Natural killer cell (primary cell): ENCODE data around the gene MARF1. TPM values are rescaled to one million over a fixed set of nuclear protein-coding genes. Genes with fewer than 3 reads are reported as not detected.

Source experiments
- ATAC-seq, 3 donors: fragments of 150-1000 bp in 2 of 3; fragments of 200-7000 bp in 1 of 3; cut with Tn5 transposase; 1 replicate in 1 of 3; 2 replicates in 2 of 3; pipeline ENCODE4 v1.10.0; 2021; ENCODE audit warnings: mild to moderate bottlenecking in 2 of 3, moderate library complexity in 2 of 3
- DNase-seq, 2 donors: peaks; one replicate each; pipeline versions ENCODE4 v3.0.0 to v3.0.0-alpha.2; 2013 to 2021; ENCODE audit warnings: mixed read lengths in 1 of 2
- H3K27ac ChIP-seq: one replicate; pipeline ENCODE4 v1.5.1; 2013; ENCODE audit warnings: mild to moderate bottlenecking, low read length
- H3K27me3 ChIP-seq: one replicate; pipeline ENCODE4 v1.6.1; 2013; ENCODE audit warnings: low read length; ENCODE audit not compliant: control insufficient read depth, insufficient read depth
- H3K36me3 ChIP-seq: one replicate; pipeline ENCODE4 v1.6.1; 2013; ENCODE audit warnings: low read length; ENCODE audit not compliant: control insufficient read depth, insufficient read depth
- H3K4me1 ChIP-seq: one replicate; pipeline ENCODE4 v1.6.1; 2013; ENCODE audit warnings: low read length; ENCODE audit not compliant: control insufficient read depth, insufficient read depth
- H3K4me3 ChIP-seq: one replicate; pipeline ENCODE4 v1.5.1; 2013; ENCODE audit warnings: low read length
- H3K9me3 ChIP-seq: one replicate; pipeline ENCODE4 v1.6.1; 2013; ENCODE audit warnings: low read length; ENCODE audit not compliant: control insufficient read depth, insufficient read depth
- H3K27ac Mint-ChIP-seq, 2 donors: one replicate each; pipeline ENCODE4 v1.8.0; 2022; ENCODE audit warnings: mild to moderate bottlenecking in 2 of 2, mixed read lengths in 2 of 2, moderate library complexity in 1 of 2
- H3K27me3 Mint-ChIP-seq, 2 donors: one replicate each; pipeline ENCODE4 v1.8.0; 2022; ENCODE audit warnings: low read depth in 2 of 2, mixed read lengths in 2 of 2
- H3K36me3 Mint-ChIP-seq: one replicate; pipeline ENCODE4 v1.8.0; 2022; ENCODE audit warnings: mixed read lengths
- H3K4me1 Mint-ChIP-seq, 2 donors: one replicate each; pipeline ENCODE4 v1.8.0; 2022; ENCODE audit warnings: mixed read lengths in 2 of 2
- H3K4me3 Mint-ChIP-seq: one replicate; pipeline ENCODE4 v1.8.0; 2022; ENCODE audit warnings: mild to moderate bottlenecking, moderate library complexity, mixed read lengths
- H3K9me3 Mint-ChIP-seq, 2 donors: one replicate each; pipeline ENCODE4 v1.8.0; 2022; ENCODE audit warnings: mixed read lengths in 2 of 2
- CTCF ChIP-seq: fragments of 200-600 bp; IDR thresholded peaks from one replicate; pipeline ENCODE4 v1.8.0; 2022; ENCODE audit warnings: antibody characterized with exemption
- WGBS: methylation state at CpG from one replicate; pipeline ENCODE4 v1.1.7; 2013; ENCODE audit warnings: missing lambda C conversion rate; ENCODE audit not compliant: insufficient coverage; 5-methylcytosine and 5-hydroxymethylcytosine counted together
- intact Hi-C: fragments of 100-400 bp; cut with micrococcal nuclease; formaldehyde crosslinking; loops from one replicate; pipeline ENCODE4 v1.14.2; 2022
- total RNA-seq, 4 donors: library from RNA; stranded (reverse); fragments of 120-200 nt in 1 of 4; gene quantifications; one replicate each; pipeline versions ENCODE4 v1.2.3 to v1.2.4, GENCODE V29; 2013 to 2022

The MARF1 gene
- total RNA-seq, 3 donors from 2014 or later (not counting 1 experiment from before 2014, with no cell fraction given): 127 to 149 (median 140) TPM

GRCh38 chr16:15643946-15644250 is 944 bp upstream of the MARF1 start:
- H3K27ac ChIP-seq: peak overlapping the region; percentile 100
- WGBS: 17% methylated on average over 4 of the region's 4 CpGs
- no peak for TF ChIP-seq CTCF
- H3K36me3 ChIP-seq: peaks cover 3% of the 10 kb centered on the region
- Mint-ChIP-seq H3K36me3 (peaks cover 3% of the 10 kb centered on the region), H3K4me1 (peaks cover 32 to 35% of the 10 kb centered on the region in 2 donors), H3K27me3 (no peaks in the 10 kb centered on the region), H3K9me3 (no peaks in the 10 kb centered on the region), H3K4me3 (peak overlapping the region; percentile 95), H3K27ac (peak overlapping the region; percentile 98 to 99)
- H3K4me1 ChIP-seq: peaks cover 8% of the 10 kb centered on the region
- no peaks in the 10 kb centered on the region for H3K9me3 ChIP-seq
- peak overlapping the region; percentile 90 for H3K4me3 ChIP-seq
- intact Hi-C loops: loop anchor here (1.0 to 5.0 kb wide), 4 partner anchors 15 to 217 kb away; no protein-coding TSS in a partner anchor
- no peaks in the 10 kb centered on the region for H3K27me3 ChIP-seq
- no peak for ATAC-seq
- DNase-seq: no peak

GRCh38 chr16:15642557-15643047 is 352 bp downstream of the MARF1 start:
- peak overlapping the region; percentile 95 for H3K4me3 Mint-ChIP-seq
- H3K4me1 Mint-ChIP-seq: peaks cover 36 to 38% of the 10 kb centered on the region in 2 donors
- peak; percentile 77 to 89 for DNase-seq
- intact Hi-C loops: loop anchor here (1.0 to 5.0 kb wide), 6 partner anchors 8 to 216 kb away; partner anchors contain the start of gene NDE1
- peak overlapping the region; percentile 95 for H3K27ac ChIP-seq
- H3K27me3 Mint-ChIP-seq: no peaks in the 10 kb centered on the region
- peaks cover 14% of the 10 kb centered on the region for H3K36me3 ChIP-seq
- no peaks in the 10 kb centered on the region for H3K9me3 Mint-ChIP-seq
- peak; percentile 65 to 78 (median 67) for ATAC-seq
- H3K4me3 ChIP-seq: peak overlapping the region; percentile 98
- H3K27me3 ChIP-seq: no peaks in the 10 kb centered on the region
- peaks cover 9% of the 10 kb centered on the region for H3K36me3 Mint-ChIP-seq
- WGBS: 1% methylated on average over 19 of the region's 23 CpGs
- H3K9me3 ChIP-seq: no peaks in the 10 kb centered on the region
- H3K4me1 ChIP-seq: peaks cover 8% of the 10 kb centered on the region
- H3K27ac Mint-ChIP-seq: peak overlapping the region; percentile 98 to 99
- peak; percentile 68 for TF ChIP-seq CTCF

- Mint-ChIP-seq H3K36me3 (peaks cover 9% of the 10 kb centered on the region), H3K27me3 (no peaks in the 10 kb centered on the region), H3K27ac (peak overlapping the region; percentile 98 to 99), H3K4me1 (peaks cover 40% of the 10 kb centered on the region in 2 donors), H3K9me3 (no peaks in the 10 kb centered on the region), H3K4me3 (peak overlapping the region; percentile 95)
- peaks cover 20% of the 10 kb centered on the region for H3K36me3 ChIP-seq
- peak overlapping the region; percentile 98 for H3K4me3 ChIP-seq
- H3K27ac ChIP-seq: peak overlapping the region; percentile 95
- TF ChIP-seq CTCF: no peak
- H3K4me1 ChIP-seq: peaks cover 8% of the 10 kb centered on the region
- no peaks in the 10 kb centered on the region for H3K27me3 ChIP-seq
- no peaks in the 10 kb centered on the region for H3K9me3 ChIP-seq
- intact Hi-C loops: loop anchor here (1.0 to 5.0 kb wide), 5 partner anchors 8 to 215 kb away; partner anchors contain the start of gene NDE1
- peak in 1 of 2 donors; percentile 17 for DNase-seq
- ATAC-seq: no peak
- 19% methylated on average over 13 of the region's 15 CpGs for WGBS
Measured at GRCh38 chr16:15641753-15642556, 999 bp downstream of the MARF1 start.
